PC-3 (cell line): ENCODE results near the gene CYP11A1. TPM values are rescaled to one million over a fixed set of nuclear protein-coding genes. Genes with fewer than 3 reads are reported as not detected.

Experiments
- ATAC-seq: fragments of 200-7000 bp; cut with Tn5 transposase; 2 replicates; pipeline ENCODE4 v1.9.1; 2020; ENCODE audit warnings: mild to moderate bottlenecking, moderate library complexity
- BruUV-seq: library from RNA; stranded (reverse); fragments of 400-500 nt; replicated peaks from 2 replicates; lab custom pipeline; 2021; lab: Mats Ljungman, UMichigan
- CTCF ChIA-PET: fragments of 300-600 bp; sonication (Branson Sonifier 250); formaldehyde crosslinking; loops from one replicate; lab custom pipeline; 2022; ENCODE audit warnings: antibody characterized with exemption; lab: Charles Lee
- POLR2A ChIA-PET: fragments of 300-600 bp; sonication (Branson Sonifier 250); formaldehyde crosslinking; loops from one replicate; lab custom pipeline; 2022; ENCODE audit warnings: antibody characterized with exemption; ENCODE audit not compliant: unreplicated experiment; lab: Charles Lee
- DNase-seq: peaks from one replicate; pipeline ENCODE4 v3.0.0-alpha.2; 2015
- H2AFZ ChIP-seq: fragments of 300-600 bp; sonication (generic); 2 replicates; pipeline ENCODE4 v1.6.0; 2016; ENCODE audit warnings: antibody characterized with exemption, low read length
- H3F3A ChIP-seq: fragments of 300-600 bp; sonication (generic); one replicate; pipeline ENCODE4 v1.6.0; 2017; ENCODE audit warnings: antibody characterized with exemption, low read length, control low read depth, mild to moderate bottlenecking; ENCODE audit not compliant: unreplicated experiment
- H3K27ac ChIP-seq: fragments of 300-600 bp; sonication (generic); 2 replicates; pipeline ENCODE4 v1.5.1; 2016; ENCODE audit warnings: mild to moderate bottlenecking, low read length
- H3K27me3 ChIP-seq: fragments of 300-600 bp; sonication (generic); 2 replicates; pipeline ENCODE4 v1.6.1; 2016; ENCODE audit warnings: low read length, mixed read lengths
- H3K36me3 ChIP-seq: fragments of 300-600 bp; sonication (generic); 2 replicates; pipeline ENCODE4 v1.6.1; 2016; ENCODE audit warnings: low read depth, mixed run types, low read length, mixed read lengths
- H3K4me1 ChIP-seq: fragments of 300-600 bp; sonication (generic); 2 replicates; pipeline ENCODE4 v1.5.1; 2016; ENCODE audit warnings: low read length; ENCODE audit not compliant: insufficient read depth
- H3K4me2 ChIP-seq: fragments of 300-600 bp; sonication (generic); 2 replicates; pipeline ENCODE4 v1.6.0; 2016; ENCODE audit warnings: low read length
- H3K4me3 ChIP-seq: fragments of 300-600 bp; sonication (generic); 2 replicates; pipeline ENCODE4 v1.5.1; 2016; ENCODE audit warnings: mild to moderate bottlenecking, low read length, mixed read lengths
- H3K79me2 ChIP-seq: fragments of 300-600 bp; sonication (generic); 2 replicates; pipeline ENCODE4 v1.6.1; 2017; ENCODE audit warnings: low read length, mixed read lengths
- H3K9ac ChIP-seq: fragments of 300-600 bp; sonication (generic); 2 replicates; pipeline ENCODE4 v1.6.0; 2016; ENCODE audit warnings: mild to moderate bottlenecking, low read length
- H3K9me2 ChIP-seq: fragments of 300-600 bp; sonication (generic); replicated peaks from 2 replicates; pipeline ENCODE4 v1.6.1; 2016; ENCODE audit warnings: mixed run types, low read length, mixed read lengths
- H3K9me3 ChIP-seq: fragments of 300-600 bp; sonication (generic); 2 replicates; pipeline ENCODE4 v1.6.1; 2016; ENCODE audit warnings: low read length, mixed read lengths
- H4K20me1 ChIP-seq: fragments of 300-600 bp; sonication (generic); 2 replicates; pipeline ENCODE4 v1.6.1; 2016; ENCODE audit warnings: low read length, mixed read lengths
- EZH2 ChIP-seq: fragments of 300-600 bp; sonication (generic); IDR thresholded peaks from one replicate; pipeline ENCODE4 v1.6.1; 2017; ENCODE audit warnings: antibody characterized with exemption, mild to moderate bottlenecking, low read length; ENCODE audit not compliant: unreplicated experiment
- EZH2phosphoT487 ChIP-seq: fragments of 300-600 bp; sonication (generic); IDR thresholded peaks from 2 replicates; pipeline ENCODE4 v1.6.1; 2018; ENCODE audit warnings: mild to moderate bottlenecking, antibody characterized with exemption, low read length, borderline replicate concordance
- intact Hi-C: fragments of 100-400 bp; cut with micrococcal nuclease; formaldehyde crosslinking; loops from 2 replicates; pipeline ENCODE4 v1.9.0; 2023
- total RNA-seq: library from RNA; depleted of rRNA; stranded (reverse); fragments of >200 nt; gene quantifications from 2 replicates; pipeline ENCODE4 v1.2.3, GENCODE V29; 2014
- TF ChIP-seq, protein P1 (sequence below): fragments of 300-600 bp; sonication (generic); conservative IDR thresholded peaks from 2 replicates; pipeline ENCODE4 v1.5.1; 2017; ENCODE audit warnings: antibody characterized with exemption, low read depth, mild to moderate bottlenecking, low read length

Gene CYP11A1
- total RNA-seq, 1 experiment from 2014 or later, result 0.18 TPM

DNA sequence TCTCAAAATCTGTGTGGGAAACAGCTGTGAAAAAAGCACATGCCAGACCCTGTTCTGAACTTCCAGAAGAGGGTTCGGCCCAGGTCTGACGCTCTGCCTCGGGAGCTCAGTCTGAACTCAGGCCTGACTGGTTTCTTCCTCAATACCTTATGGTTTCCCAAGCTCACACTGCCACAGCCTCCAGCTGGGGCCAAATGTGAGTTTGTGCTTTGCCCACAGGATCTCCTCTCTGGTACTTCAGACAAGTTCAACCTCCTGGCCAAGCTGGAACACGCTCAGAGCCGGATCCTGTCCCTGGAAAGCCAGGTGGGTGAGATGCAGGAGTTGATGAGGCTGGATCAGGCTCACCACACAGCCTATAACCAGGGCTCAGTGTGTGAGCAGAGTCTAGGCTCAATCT, 33.8 kb downstream of the CYP11A1 start:
- BruUV-seq, result no TSS peak
- DNase-seq, result no peak

DNA sequence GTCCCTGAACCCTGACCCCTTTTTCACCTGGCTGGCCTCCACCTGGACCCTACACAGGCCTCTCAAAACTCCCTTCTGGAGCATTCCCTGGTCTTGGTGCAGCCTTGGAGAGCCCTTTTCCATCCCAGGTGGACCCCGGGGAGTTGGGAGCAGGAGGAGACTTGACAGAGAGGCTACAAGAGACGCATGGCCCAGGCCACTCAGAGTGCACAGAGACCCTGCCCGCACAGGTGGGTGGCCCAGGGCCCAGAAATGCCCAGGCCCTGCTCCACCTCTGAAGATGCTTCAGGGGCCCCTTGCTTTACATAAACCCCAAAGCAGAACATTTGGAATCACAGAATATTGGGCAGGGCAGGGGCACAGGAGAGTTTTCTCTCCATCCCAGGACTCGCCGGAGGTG, 34.4 kb downstream of the CYP11A1 start:
- Histone ChIP-seq H4K20me1 (no peaks in the 10 kb centered on the region), H3K4me3 (no peak overlapping the region), H3K27me3 (no peaks in the 10 kb centered on the region), H3K79me2 (no peaks in the 10 kb centered on the region), H3K4me2 (no peak overlapping the region), H3K9me2 (no peaks in the 10 kb centered on the region), H3F3A (no peaks in the 10 kb centered on the region), H2AFZ (no peak overlapping the region), H3K27ac (no peak overlapping the region), H3K36me3 (no peaks in the 10 kb centered on the region), H3K4me1 (peaks cover 4% of the 10 kb centered on the region; the same call in 1 of the 2 replicates), H3K9ac (no peak overlapping the region), H3K9me3 (no peaks in the 10 kb centered on the region)
- no peak for TF ChIP-seq EZH2
- TF ChIP-seq EZH2phosphoT487, result no peak
- TF ChIP-seq, protein P1, sequence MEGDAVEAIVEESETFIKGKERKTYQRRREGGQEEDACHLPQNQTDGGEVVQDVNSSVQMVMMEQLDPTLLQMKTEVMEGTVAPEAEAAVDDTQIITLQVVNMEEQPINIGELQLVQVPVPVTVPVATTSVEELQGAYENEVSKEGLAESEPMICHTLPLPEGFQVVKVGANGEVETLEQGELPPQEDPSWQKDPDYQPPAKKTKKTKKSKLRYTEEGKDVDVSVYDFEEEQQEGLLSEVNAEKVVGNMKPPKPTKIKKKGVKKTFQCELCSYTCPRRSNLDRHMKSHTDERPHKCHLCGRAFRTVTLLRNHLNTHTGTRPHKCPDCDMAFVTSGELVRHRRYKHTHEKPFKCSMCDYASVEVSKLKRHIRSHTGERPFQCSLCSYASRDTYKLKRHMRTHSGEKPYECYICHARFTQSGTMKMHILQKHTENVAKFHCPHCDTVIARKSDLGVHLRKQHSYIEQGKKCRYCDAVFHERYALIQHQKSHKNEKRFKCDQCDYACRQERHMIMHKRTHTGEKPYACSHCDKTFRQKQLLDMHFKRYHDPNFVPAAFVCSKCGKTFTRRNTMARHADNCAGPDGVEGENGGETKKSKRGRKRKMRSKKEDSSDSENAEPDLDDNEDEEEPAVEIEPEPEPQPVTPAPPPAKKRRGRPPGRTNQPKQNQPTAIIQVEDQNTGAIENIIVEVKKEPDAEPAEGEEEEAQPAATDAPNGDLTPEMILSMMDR, result no peak
- no peak for DNase-seq
- no peak for ATAC-seq
- CTCF ChIA-PET, result no interaction called here
- POLR2A ChIA-PET, result no interaction called here
- intact Hi-C loops, result no loop called here
- BruUV-seq, result no TSS peak

More for the DNA sequence above, 33.8 kb downstream of the CYP11A1 start:
- intact Hi-C loops, result no loop called here
- H3K36me3 ChIP-seq, result no peaks in the 10 kb centered on the region
- ChIA-PET CTCF (no interaction called here), POLR2A (no interaction called here)
- no peak overlapping the region for H3K27ac ChIP-seq
- H4K20me1 ChIP-seq, result no peaks in the 10 kb centered on the region
- no peaks in the 10 kb centered on the region for H3K9me2 ChIP-seq
- no peak overlapping the region for H2AFZ ChIP-seq
- H3K9ac ChIP-seq, result no peak overlapping the region
- no peak overlapping the region for H3K4me3 ChIP-seq
- no peaks in the 10 kb centered on the region for H3K27me3 ChIP-seq
- no peak overlapping the region for H3K4me2 ChIP-seq
- H3F3A ChIP-seq, result no peaks in the 10 kb centered on the region
- peaks cover 4% of the 10 kb centered on the region; the same call in 1 of the 2 replicates for H3K4me1 ChIP-seq
- H3K79me2 ChIP-seq, result no peaks in the 10 kb centered on the region
- H3K9me3 ChIP-seq, result no peaks in the 10 kb centered on the region
- ATAC-seq, result no peak
- no peak for TF ChIP-seq EZH2phosphoT487
- no peak for TF ChIP-seq EZH2
- TF ChIP-seq, protein P1, result no peak

DNA sequence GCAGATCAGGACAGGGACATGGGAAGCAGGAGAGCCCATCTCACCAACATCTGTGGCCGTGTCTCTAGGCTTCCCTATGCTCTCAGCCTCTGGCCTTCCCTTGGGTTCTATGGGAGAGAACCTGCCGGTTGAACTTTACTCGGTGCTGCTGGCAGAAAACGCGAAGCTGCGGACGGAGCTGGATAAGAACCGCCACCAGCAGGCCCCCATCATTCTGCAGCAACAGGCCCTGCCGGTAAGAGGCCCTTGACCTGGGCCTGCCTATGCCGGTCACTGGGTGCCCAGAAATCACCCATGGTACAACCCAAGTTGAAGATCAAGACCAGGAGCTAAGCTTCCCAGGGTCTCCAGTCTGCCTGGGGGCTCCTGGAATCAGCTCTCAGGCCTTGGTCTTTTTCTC, 34.8 kb downstream of the CYP11A1 start:
- Histone ChIP-seq H3K36me3 (no peaks in the 10 kb centered on the region), H3K27me3 (no peaks in the 10 kb centered on the region), H3K9me3 (no peaks in the 10 kb centered on the region), H4K20me1 (no peaks in the 10 kb centered on the region), H3F3A (no peaks in the 10 kb centered on the region), H3K9me2 (no peaks in the 10 kb centered on the region), H2AFZ (no peak overlapping the region), H3K9ac (no peak overlapping the region), H3K4me3 (no peak overlapping the region), H3K27ac (no peak overlapping the region), H3K4me2 (no peak overlapping the region), H3K79me2 (no peaks in the 10 kb centered on the region), H3K4me1 (peaks cover 4% of the 10 kb centered on the region; the same call in 1 of the 2 replicates)
- no TSS peak for BruUV-seq
- DNase-seq, result no peak
- TF ChIP-seq EZH2 (no peak), EZH2phosphoT487 (no peak)
- TF ChIP-seq, protein P1, result no peak
- CTCF ChIA-PET, result no interaction called here
- ATAC-seq, result no peak
- intact Hi-C loops, result no loop called here
- POLR2A ChIA-PET, result no interaction called here
